Activated CD4-positive, alpha-beta memory T cell treated with anti-CD3 and anti-CD28 coated beads for 36 hours (primary cell): ENCODE measurements around the gene UCK2. TPM values are rescaled to one million over a fixed set of nuclear protein-coding genes. Genes with fewer than 3 reads are reported as not detected.

Experiments used
- CTCF ChIA-PET: fragments of 350-600 bp; sonication (Branson Sonifier 250); formaldehyde crosslinking; loops from one replicate; lab custom pipeline; 2021; ENCODE audit warnings: antibody characterized with exemption, inconsistent platforms; lab: Charles Lee
- POLR2A ChIA-PET: fragments of 350-600 bp; sonication (Branson Sonifier 250); formaldehyde crosslinking; loops from one replicate; lab custom pipeline; 2021; ENCODE audit warnings: antibody characterized with exemption; lab: Charles Lee
- DNase-seq: peaks from one replicate; pipeline ENCODE4 v3.0.0-alpha.2; 2020
- H3K27ac Mint-ChIP-seq: one replicate; pipeline ENCODE4 v1.8.0; 2021; ENCODE audit warnings: mixed read lengths
- H3K27me3 Mint-ChIP-seq: one replicate; pipeline ENCODE4 v1.8.0; 2021; ENCODE audit warnings: mixed read lengths
- H3K36me3 Mint-ChIP-seq: one replicate; pipeline ENCODE4 v1.8.0; 2021; ENCODE audit warnings: mixed read lengths
- H3K4me1 Mint-ChIP-seq: one replicate; pipeline ENCODE4 v1.8.0; 2021; ENCODE audit warnings: low read depth, mixed read lengths
- H3K4me3 Mint-ChIP-seq: one replicate; pipeline ENCODE4 v1.8.0; 2021; ENCODE audit warnings: mild to moderate bottlenecking, mixed read lengths
- H3K9me3 Mint-ChIP-seq: one replicate; pipeline ENCODE4 v1.8.0; 2021; ENCODE audit warnings: mixed read lengths
- intact Hi-C: fragments of 100-400 bp; cut with micrococcal nuclease; formaldehyde crosslinking; loops from one replicate; pipeline ENCODE4 v1.15.1; 2023
- total RNA-seq, 2 experiments: library from RNA; stranded (reverse); gene quantifications; one replicate each; pipeline ENCODE4 v1.2.3, GENCODE V29; 2021

Gene UCK2
- total RNA-seq, 2 experiments from 2014 or later, result 60.1 to 61.8 TPM

- POLR2A ChIA-PET, result no interaction called here
- CTCF ChIA-PET, result no interaction called here
- Mint-ChIP-seq H3K27me3 (peaks cover 5% of the 10 kb centered on the region), H3K4me1 (no peaks in the 10 kb centered on the region), H3K27ac (no peak overlapping the region), H3K36me3 (no peaks in the 10 kb centered on the region), H3K9me3 (no peaks in the 10 kb centered on the region), H3K4me3 (no peak overlapping the region)
- DNase-seq, result no peak
- intact Hi-C loops, result no loop called here
Observed at GRCh38 chr1:165960136-165960535, 132.7 kb downstream of the UCK2 start.

- Mint-ChIP-seq H3K27ac (no peak overlapping the region), H3K27me3 (peaks cover 7% of the 10 kb centered on the region), H3K36me3 (no peaks in the 10 kb centered on the region), H3K4me3 (no peak overlapping the region), H3K4me1 (no peaks in the 10 kb centered on the region), H3K9me3 (no peaks in the 10 kb centered on the region)
- ChIA-PET POLR2A (no interaction called here), CTCF (no interaction called here)
- intact Hi-C loops, result no loop called here
- DNase-seq, result no peak
Observed at GRCh38 chr1:165960881-165961280, 133.5 kb downstream of the UCK2 start.

Other genes with a start within 250 kb of the UCK2 start
- gene MGST3, start 196.4 kb upstream of the UCK2 start, total RNA-seq, result 10 to 100 TPM; 53.3 to 56.6 TPM
- gene ALDH9A1, start 129.1 kb upstream of the UCK2 start, total RNA-seq, result 10 to 100 TPM; 34.1 to 43.2 TPM
- gene TMCO1, start 58.7 kb upstream of the UCK2 start, total RNA-seq, result 10 to 100 TPM; 73.2 to 76.7 TPM